Panc1 (cell line): Measurements from ENCODE around the gene C1QTNF12. TPM values are rescaled to one million over a fixed set of nuclear protein-coding genes. Genes with fewer than 3 reads are reported as not detected.

Experiments
- ATAC-seq: fragments of 200-7000 bp; cut with Tn5 transposase; 2 replicates; pipeline ENCODE4 v1.9.1; 2020; ENCODE audit warnings: mild to moderate bottlenecking, moderate library complexity
- BruUV-seq: library from RNA; stranded (reverse); fragments of 400-500 nt; replicated peaks from 2 replicates; lab custom pipeline; 2021; lab: Mats Ljungman, UMichigan
- CTCF ChIA-PET: fragments of 300-600 bp; sonication (Branson Sonifier 250); formaldehyde crosslinking; loops from one replicate; lab custom pipeline; 2022; ENCODE audit warnings: antibody characterized with exemption; lab: Charles Lee
- POLR2A ChIA-PET: fragments of 300-600 bp; sonication (Branson Sonifier 250); formaldehyde crosslinking; loops from one replicate; lab custom pipeline; 2022; ENCODE audit warnings: antibody characterized with exemption; lab: Charles Lee
- DNase-seq: peaks from one replicate; pipeline ENCODE4 v3.0.0-alpha.2; 2010; ENCODE audit warnings: low read depth, low spot score
- H3K27ac ChIP-seq: 2 replicates; pipeline ENCODE4 v1.5.1; 2011; ENCODE audit warnings: mild to moderate bottlenecking, low read length, inconsistent platforms
- H3K27me3 ChIP-seq: fragments of 200-500 bp; sonication (Bioruptor generic); 2 replicates; pipeline ENCODE4 v1.6.0; 2014; ENCODE audit warnings: low read length, inconsistent platforms; ENCODE audit not compliant: control insufficient read depth, insufficient read depth
- H3K36me3 ChIP-seq: fragments of 200-500 bp; sonication (Bioruptor generic); 2 replicates; pipeline ENCODE4 v1.5.1; 2014; ENCODE audit warnings: inconsistent platforms, mild to moderate bottlenecking, low read length, moderate library complexity; ENCODE audit not compliant: control insufficient read depth, insufficient read depth
- H3K4me1 ChIP-seq: 2 replicates; pipeline ENCODE4 v1.5.1; 2011; ENCODE audit warnings: inconsistent platforms, mild to moderate bottlenecking, low read length, moderate library complexity; ENCODE audit not compliant: control insufficient read depth, insufficient read depth
- H3K4me3 ChIP-seq, 2 experiments: 2 replicates each; pipeline ENCODE4 v1.5.1; 2011 to 2012; ENCODE audit warnings: low read depth in 2 of 2, low read length in 2 of 2, mild to moderate bottlenecking in 2 of 2, inconsistent platforms in 1 of 2, moderate library complexity in 1 of 2
- H3K9me3 ChIP-seq: fragments of 200-500 bp; sonication (Bioruptor generic); 2 replicates; pipeline ENCODE4 v1.5.1; 2014; ENCODE audit warnings: low read depth, mild to moderate bottlenecking, inconsistent platforms, low read length, moderate library complexity; ENCODE audit not compliant: control insufficient read depth, insufficient read depth
- CTCF ChIP-seq: fragments of 450-650 bp; IDR thresholded peaks from 2 replicates; pipeline ENCODE4 v1.5.1; 2017; ENCODE audit warnings: mild to moderate bottlenecking
- POLR2AphosphoS5 ChIP-seq: IDR thresholded peaks from 2 replicates; pipeline ENCODE4 v1.6.1; 2012; ENCODE audit warnings: mild to moderate bottlenecking, low read depth, low read length, moderate library complexity
- REST ChIP-seq, 2 experiments: IDR thresholded peaks; 2 replicates each; pipeline ENCODE4 v1.6.1; 2011 to 2012; ENCODE audit warnings: low read depth in 2 of 2, control low read depth in 1 of 2, low read length in 1 of 2, mild to moderate bottlenecking in 1 of 2, moderate library complexity in 1 of 2; ENCODE audit not compliant: insufficient read depth in 1 of 2
- SIN3A ChIP-seq: IDR thresholded peaks from 2 replicates; pipeline ENCODE4 v1.6.1; 2012; ENCODE audit warnings: low read depth, mild to moderate bottlenecking, low read length, moderate library complexity, borderline replicate concordance; ENCODE audit not compliant: insufficient read depth
- TCF7L2 ChIP-seq: IDR thresholded peaks from 2 replicates; pipeline ENCODE4 v1.6.1; 2011; ENCODE audit warnings: mild to moderate bottlenecking, low read depth, low read length, inconsistent platforms
- in situ Hi-C: cut with HindIII; loops from 2 replicates; pipeline ENCODE4 v1.10.0; 2016; ENCODE audit warnings: low sequenced_read_pairs, low pct_unique_long_range_greater_than_20kb
- intact Hi-C: fragments of 100-400 bp; cut with micrococcal nuclease; formaldehyde crosslinking; loops from one replicate; pipeline ENCODE4 v1.10.0; 2022; ENCODE audit not compliant: unreplicated experiment
- total RNA-seq: library from RNA; stranded (reverse); gene quantifications from one replicate; pipeline ENCODE4 v1.2.1, GENCODE V29; 2021; ENCODE audit not compliant: unreplicated experiment

C1QTNF12 gene
- total RNA-seq, 1 experiment from 2014 or later = 41.4 TPM

- no TSS peak for BruUV-seq
- DNase-seq = no peak
- Histone ChIP-seq H3K9me3 (no peaks in the 10 kb centered on the region), H3K27me3 (no peaks in the 10 kb centered on the region), H3K4me3 (no peak overlapping the region), H3K27ac (peak overlapping the region; percentile 65), H3K4me1 (peaks cover 57% of the 10 kb centered on the region), H3K36me3 (peaks cover 8% of the 10 kb centered on the region; the same call in 1 of the 2 replicates)
- ChIA-PET POLR2A (no interaction called here), CTCF (no interaction called here)
- TF ChIP-seq TCF7L2 = no peak
- TF ChIP-seq SIN3A = no peak
- no peak for TF ChIP-seq CTCF
- TF ChIP-seq POLR2AphosphoS5 = no peak; the same call in 1 of the 2 replicates
- TF ChIP-seq REST (IDR thresholded peaks at IDR 0.05; ENCODE audit: insufficient read depth in 1 of 2, low read depth in 2 of 2, low read length in 1 of 2) = no peak
- intact Hi-C loops (loop anchor here (5.0 kb wide), 1 partner anchor 112 kb away; no protein-coding TSS in a partner anchor), in situ Hi-C loops (no loop called here)
- no peak for ATAC-seq
Measured at GRCh38 chr1:1234180-1234808, 12.2 kb downstream of the C1QTNF12 start.

- Histone ChIP-seq H3K4me3 (no peak overlapping the region), H3K27me3 (no peaks in the 10 kb centered on the region), H3K9me3 (no peaks in the 10 kb centered on the region), H3K4me1 (peaks cover 49% of the 10 kb centered on the region), H3K27ac (peak overlapping the region; percentile 65), H3K36me3 (peaks cover 8% of the 10 kb centered on the region; the same call in 1 of the 2 replicates)
- no peak for DNase-seq
- ATAC-seq = no peak
- no peak for TF ChIP-seq POLR2AphosphoS5
- TF ChIP-seq CTCF = no peak
- in situ Hi-C loops = no loop called here
- BruUV-seq = no TSS peak
- ChIA-PET CTCF (no interaction called here), POLR2A (no interaction called here)
- intact Hi-C loops = loop anchor here (5.0 kb wide), 1 partner anchor 111 kb away; no protein-coding TSS in a partner anchor
Measured at GRCh38 chr1:1233567-1233892, 13.0 kb downstream of the C1QTNF12 start.
